ENCODE measurements around the gene GIPC2. TPM values are rescaled to one million over a fixed set of nuclear protein-coding genes. Genes with fewer than 3 reads are reported as not detected.
"Not testable (repeated sequence)": the region's sequence is repeated elsewhere in the genome, so short reads cannot be mapped to it uniquely, and the experiment has no call there.

Gene GIPC2
- total RNA-seq, 1 donor from 2014 or later = 37.2 TPM

GRCh38 chr1:78036450-78036849 lies 9.3 kb upstream of the GIPC2 start:
- no peak for DNase-seq (ENCODE audit: low read depth in 2 of 2)

GRCh38 chr1:78038071-78038470 lies 7.7 kb upstream of the GIPC2 start:
- peak in 1 of 2 donors; percentile 85 for DNase-seq (ENCODE audit: low read depth in 2 of 2)

- peak; percentile 46 to 82 for DNase-seq (ENCODE audit: low read depth in 2 of 2)
Measured at GRCh38 chr1:78038491-78038939, 7.3 kb upstream of the GIPC2 start.

- no peak for DNase-seq (ENCODE audit: low read depth in 2 of 2)
Measured at GRCh38 chr1:78040484-78041089, 5.2 kb upstream of the GIPC2 start.

GRCh38 chr1:78043436-78043835 lies 2.3 kb upstream of the GIPC2 start:
- no peak for DNase-seq (ENCODE audit: low read depth in 2 of 2)

GRCh38 chr1:78044796-78045562 lies 787 bp upstream of the GIPC2 start:
- DNase-seq (ENCODE audit: low read depth in 2 of 2) = no peak

- DNase-seq (ENCODE audit: low read depth in 2 of 2) = peak in 1 of 2 donors; percentile 21
Measured at GRCh38 chr1:78045563-78045925, 222 bp upstream of the GIPC2 start.

- peak in 1 of 2 donors; percentile 51 for DNase-seq (ENCODE audit: low read depth in 2 of 2)
Measured at GRCh38 chr1:78047106-78047505, 1.3 kb downstream of the GIPC2 start.

- DNase-seq (ENCODE audit: low read depth in 2 of 2) = peak in 1 of 2 donors; percentile 25
Measured at GRCh38 chr1:78047631-78048030, 1.9 kb downstream of the GIPC2 start.

GRCh38 chr1:78048446-78048845 lies 2.7 kb downstream of the GIPC2 start:
- DNase-seq (ENCODE audit: low read depth in 2 of 2) = no peak

- no peak for DNase-seq (ENCODE audit: low read depth in 2 of 2)
Measured at GRCh38 chr1:78049396-78049795, 3.6 kb downstream of the GIPC2 start.

GRCh38 chr1:78051005-78051404 lies 5.2 kb downstream of the GIPC2 start:
- DNase-seq (ENCODE audit: low read depth in 2 of 2) = no peak

- DNase-seq (ENCODE audit: low read depth in 2 of 2) = peak in 1 of 2 donors; percentile 56
Measured at GRCh38 chr1:78052685-78053405, 7.1 kb downstream of the GIPC2 start.

GRCh38 chr1:78053498-78053897 lies 7.7 kb downstream of the GIPC2 start:
- no peak for DNase-seq (ENCODE audit: low read depth in 2 of 2)

- peak in 1 of 2 donors; percentile 16 for DNase-seq (ENCODE audit: low read depth in 2 of 2)
Measured at GRCh38 chr1:78054559-78054958, 8.8 kb downstream of the GIPC2 start.

GRCh38 chr1:78054972-78055371 lies 9.2 kb downstream of the GIPC2 start:
- DNase-seq (ENCODE audit: low read depth in 2 of 2) = no peak

GRCh38 chr1:78055565-78056132 lies 9.9 kb downstream of the GIPC2 start:
- peak in 1 of 2 donors; percentile 29 for DNase-seq (ENCODE audit: low read depth in 2 of 2)

GRCh38 chr1:78058670-78059069 lies 12.9 kb downstream of the GIPC2 start:
- no peak for DNase-seq (ENCODE audit: low read depth in 2 of 2)

- DNase-seq (ENCODE audit: low read depth in 2 of 2) = no peak
Measured at GRCh38 chr1:78060857-78061563, 15.2 kb downstream of the GIPC2 start.

GRCh38 chr1:78061825-78062523 lies 16.2 kb downstream of the GIPC2 start:
- no peak for DNase-seq (ENCODE audit: low read depth in 2 of 2)

- DNase-seq (ENCODE audit: low read depth in 2 of 2) = not testable (repeated sequence)
Measured at GRCh38 chr1:78064886-78065285, 19.1 kb downstream of the GIPC2 start.

Data from dermis microvascular lymphatic vessel endothelial cell (primary cell).